GM12878 (cell line): Measurements from ENCODE around the gene AHNAK.

Experiments
- BMI1 ChIP-seq: fragments of 450-650 bp; IDR thresholded peaks from 2 replicates; pipeline ENCODE4 v1.6.1; 2016; ENCODE audit warnings: mild to moderate bottlenecking, moderate library complexity, borderline replicate concordance
- CHD2 ChIP-seq: IDR thresholded peaks from 2 replicates; pipeline ENCODE4 v1.6.1; 2011; ENCODE audit warnings: low read depth, low read length, improper control_type of control experiment, borderline replicate concordance
- POLR2AphosphoS5 ChIP-seq: IDR thresholded peaks from 2 replicates; pipeline ENCODE4 v1.6.1; 2011; ENCODE audit warnings: mild to moderate bottlenecking, low read length, inconsistent platforms

DNA sequence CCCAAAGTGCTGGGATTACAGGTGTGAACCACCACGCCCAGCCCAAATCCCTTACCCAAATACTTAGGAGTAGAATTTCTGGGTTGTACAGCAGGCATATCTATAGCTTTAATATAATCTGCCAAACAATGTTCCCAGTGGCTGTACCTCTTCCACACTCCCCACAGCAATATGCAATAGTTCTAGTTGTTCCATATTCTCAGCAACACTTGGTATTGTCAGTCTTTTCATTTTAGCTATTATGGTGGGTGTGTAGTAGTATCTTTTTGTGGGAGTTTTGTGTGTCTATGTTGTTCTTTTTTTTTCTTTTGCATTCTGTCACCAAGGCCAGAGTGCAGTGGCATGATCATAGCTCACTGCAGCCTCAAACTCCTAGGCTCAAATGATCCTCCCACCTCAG lies 109.0 kb downstream of the AHNAK start:
- TF ChIP-seq BMI1 (no peak), POLR2AphosphoS5 (no peak), CHD2 (no peak)
